ENCODE data around the gene AREL1. TPM values are rescaled to one million over a fixed set of nuclear protein-coding genes. Genes with fewer than 3 reads are reported as not detected.

Gene AREL1
- polyA plus RNA-seq, 1 experiment: 55.3 TPM

DNA sequence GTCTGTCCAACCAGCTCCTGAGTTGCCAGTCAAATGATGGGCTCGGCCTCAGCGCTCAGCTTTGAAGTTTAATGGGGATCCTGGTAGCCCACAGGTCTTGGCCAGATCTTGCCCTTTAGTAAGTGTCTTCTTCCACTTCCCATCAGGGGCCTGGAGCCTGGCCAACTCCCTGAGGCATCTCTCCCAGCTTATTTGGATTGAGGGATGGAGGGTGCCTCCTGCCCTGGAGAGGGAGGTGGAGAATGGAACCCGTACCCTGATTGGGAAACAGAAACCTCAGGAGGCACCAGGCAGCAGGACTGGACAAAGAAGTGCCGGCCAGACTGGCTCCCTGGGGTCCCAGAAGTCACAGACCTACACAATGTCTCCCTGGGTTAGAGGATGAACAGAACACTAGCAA lies 60.3 kb downstream of the AREL1 start:
- CTCF ChIA-PET: interaction anchor here (0.6 kb wide), 1 partner anchor 339 kb away, joined by 7 read pairs; no protein-coding TSS in a partner anchor
- no peak overlapping the region for H3K4me3 ChIP-seq (ENCODE audit: low read depth, low read length)
- no peaks in the 10 kb centered on the region for H3K27me3 ChIP-seq (ENCODE audit: control insufficient read depth, insufficient read depth, low read length)
- no peaks in the 10 kb centered on the region for H3K9me3 ChIP-seq (ENCODE audit: control insufficient read depth, insufficient read depth, low read length)
- no peak for DNase-seq (ENCODE audit: low read depth, low spot score)
- no peak for TF ChIP-seq CTCF (IDR thresholded peaks at IDR 0.05; ENCODE audit: low read depth, low read length)
- H3K27ac ChIP-seq (ENCODE audit: low read depth, low read length): no peak overlapping the region
- POLR2A ChIA-PET: interaction anchor here (1.2 to 1.3 kb wide), 2 partner anchors 13 to 18 kb away, joined by 3 read pairs; no protein-coding TSS in a partner anchor

DNA sequence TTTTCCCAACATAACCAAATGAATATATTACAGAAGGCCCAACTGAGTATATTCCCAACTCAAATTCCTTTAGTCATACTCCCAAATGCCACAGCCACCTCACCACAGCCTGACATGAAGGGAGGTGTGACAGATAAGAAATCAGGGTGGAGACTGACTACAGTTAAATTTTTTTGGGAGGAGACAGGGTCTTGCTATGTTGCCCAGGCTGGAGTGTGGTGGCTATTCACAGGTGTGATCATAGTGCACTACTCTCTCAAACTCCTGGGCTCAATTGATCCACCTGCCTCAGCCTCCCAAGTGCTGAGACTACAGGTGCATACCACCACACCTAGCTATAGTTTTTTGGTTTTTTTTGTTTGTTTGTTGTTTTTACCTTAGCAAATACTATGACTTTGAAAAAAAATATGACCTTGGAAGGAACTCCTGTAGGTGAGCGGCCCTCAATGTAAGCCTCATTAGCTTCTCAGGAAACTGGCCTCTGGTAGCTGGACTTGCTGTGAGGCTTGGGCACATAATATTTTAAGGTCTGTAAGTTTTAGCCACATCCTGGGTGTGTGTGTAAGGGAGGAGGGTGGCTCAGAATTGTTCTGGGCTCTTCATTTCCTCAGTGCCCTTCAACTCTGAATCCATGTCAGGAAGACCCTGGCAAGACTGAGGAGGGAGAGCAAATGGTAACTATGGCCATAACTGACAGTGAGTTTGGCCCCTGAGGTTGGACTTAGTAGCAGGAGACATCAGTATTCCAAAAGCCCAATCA lies 61.8 kb downstream of the AREL1 start:
- Histone ChIP-seq H3K4me3 (ENCODE audit: low read depth, low read length) (no peak overlapping the region), H3K9me3 (ENCODE audit: control insufficient read depth, insufficient read depth, low read length) (no peaks in the 10 kb centered on the region), H3K27ac (ENCODE audit: low read depth, low read length) (no peak overlapping the region), H3K27me3 (ENCODE audit: control insufficient read depth, insufficient read depth, low read length) (no peaks in the 10 kb centered on the region)
- CTCF ChIA-PET: interaction anchor here (2.0 kb wide), 1 partner anchor 150 kb away, joined by 4 read pairs; no protein-coding TSS in a partner anchor
- no peak for TF ChIP-seq CTCF (IDR thresholded peaks at IDR 0.05; ENCODE audit: low read depth, low read length)
- DNase-seq (ENCODE audit: low read depth, low spot score): no peak
- POLR2A ChIA-PET: no interaction called here

DNA sequence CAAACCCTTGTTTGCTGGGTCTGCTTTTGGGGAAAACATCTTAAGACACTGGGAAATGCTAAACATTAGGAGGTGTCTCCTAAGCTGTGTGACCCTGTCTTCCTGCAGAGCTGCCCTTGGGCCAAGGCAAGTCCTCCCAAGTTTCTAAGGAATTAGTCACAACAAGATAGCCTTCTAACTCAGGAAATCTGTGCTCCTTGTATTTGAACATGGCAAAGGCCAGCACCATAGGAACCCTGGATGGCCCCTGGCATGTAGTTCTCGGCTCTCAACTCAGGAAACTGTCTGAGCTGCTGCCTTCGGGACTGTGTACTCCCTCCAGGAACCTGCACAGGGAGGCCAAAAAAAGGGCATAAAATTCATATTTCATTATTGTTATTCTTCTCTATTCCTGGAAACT lies 63.2 kb downstream of the AREL1 start:
- CTCF ChIA-PET: interaction anchor here (0.7 to 2.0 kb wide), 3 partner anchors 38 to 149 kb away, joined by 3 to 4 read pairs (median 3); partner anchors contain the start of gene LTBP2
- Histone ChIP-seq H3K27me3 (ENCODE audit: control insufficient read depth, insufficient read depth, low read length) (no peaks in the 10 kb centered on the region), H3K9me3 (ENCODE audit: control insufficient read depth, insufficient read depth, low read length) (no peaks in the 10 kb centered on the region), H3K4me3 (ENCODE audit: low read depth, low read length) (no peak overlapping the region), H3K27ac (ENCODE audit: low read depth, low read length) (no peak overlapping the region)
- TF ChIP-seq CTCF (IDR thresholded peaks at IDR 0.05; ENCODE audit: low read depth, low read length): no peak
- DNase-seq (ENCODE audit: low read depth, low spot score): no peak
- POLR2A ChIA-PET: interaction anchor here (1.1 kb wide), 1 partner anchor 9 kb away, joined by 4 read pairs; no protein-coding TSS in a partner anchor

DNA sequence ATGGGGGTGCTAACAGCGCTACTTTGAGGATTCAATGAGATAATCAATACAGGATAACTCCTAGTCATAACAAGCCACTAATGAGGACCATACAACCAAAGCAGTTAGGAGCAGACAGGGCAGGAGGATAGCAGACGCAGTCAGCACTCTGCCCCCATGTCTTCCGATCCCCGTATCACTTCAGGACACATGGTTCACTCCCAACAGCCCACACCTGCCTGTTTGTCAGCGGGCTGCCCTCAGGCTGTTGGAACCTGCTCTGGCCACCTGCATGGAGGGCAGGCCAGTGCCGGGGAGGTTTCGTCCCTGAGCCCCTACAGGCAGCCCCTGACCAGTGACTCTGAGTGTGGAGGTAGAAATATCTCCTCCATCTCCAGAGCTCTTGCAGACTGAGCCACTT lies 63.7 kb downstream of the AREL1 start:
- TF ChIP-seq CTCF (IDR thresholded peaks at IDR 0.05; ENCODE audit: low read depth, low read length): no peak
- H3K4me3 ChIP-seq (ENCODE audit: low read depth, low read length): no peak overlapping the region
- DNase-seq (ENCODE audit: low read depth, low spot score): no peak
- ChIA-PET POLR2A (no interaction called here), CTCF (interaction anchor here (2.0 kb wide), 1 partner anchor 148 kb away, joined by 4 read pairs; no protein-coding TSS in a partner anchor)
- H3K27me3 ChIP-seq (ENCODE audit: control insufficient read depth, insufficient read depth, low read length): no peaks in the 10 kb centered on the region
- no peaks in the 10 kb centered on the region for H3K9me3 ChIP-seq (ENCODE audit: control insufficient read depth, insufficient read depth, low read length)
- no peak overlapping the region for H3K27ac ChIP-seq (ENCODE audit: low read depth, low read length)

- no peak for DNase-seq (ENCODE audit: low read depth, low spot score)
- CTCF ChIA-PET: no interaction called here
Observed at GRCh38 chr14:74648601-74649000, 64.3 kb downstream of the AREL1 start.

More at GRCh38 chr14:74648601-74649000, 64.3 kb downstream of the AREL1 start:
- TF ChIP-seq CTCF (IDR thresholded peaks at IDR 0.05; ENCODE audit: low read depth, low read length): no peak
- Histone ChIP-seq H3K27ac (ENCODE audit: low read depth, low read length) (no peak overlapping the region), H3K27me3 (ENCODE audit: control insufficient read depth, insufficient read depth, low read length) (no peaks in the 10 kb centered on the region), H3K9me3 (ENCODE audit: control insufficient read depth, insufficient read depth, low read length) (no peaks in the 10 kb centered on the region), H3K4me3 (ENCODE audit: low read depth, low read length) (no peak overlapping the region)
- POLR2A ChIA-PET: interaction anchor here (0.6 to 0.8 kb wide), 2 partner anchors 28 to 72 kb away, joined by 3 to 4 read pairs; no protein-coding TSS in a partner anchor
